Measurements from ENCODE around the gene DEPDC4.
"Not testable (repeated sequence)": the region's sequence is repeated elsewhere in the genome, so short reads cannot be mapped to it uniquely, and the experiment has no call there.

The DEPDC4 gene

DNA sequence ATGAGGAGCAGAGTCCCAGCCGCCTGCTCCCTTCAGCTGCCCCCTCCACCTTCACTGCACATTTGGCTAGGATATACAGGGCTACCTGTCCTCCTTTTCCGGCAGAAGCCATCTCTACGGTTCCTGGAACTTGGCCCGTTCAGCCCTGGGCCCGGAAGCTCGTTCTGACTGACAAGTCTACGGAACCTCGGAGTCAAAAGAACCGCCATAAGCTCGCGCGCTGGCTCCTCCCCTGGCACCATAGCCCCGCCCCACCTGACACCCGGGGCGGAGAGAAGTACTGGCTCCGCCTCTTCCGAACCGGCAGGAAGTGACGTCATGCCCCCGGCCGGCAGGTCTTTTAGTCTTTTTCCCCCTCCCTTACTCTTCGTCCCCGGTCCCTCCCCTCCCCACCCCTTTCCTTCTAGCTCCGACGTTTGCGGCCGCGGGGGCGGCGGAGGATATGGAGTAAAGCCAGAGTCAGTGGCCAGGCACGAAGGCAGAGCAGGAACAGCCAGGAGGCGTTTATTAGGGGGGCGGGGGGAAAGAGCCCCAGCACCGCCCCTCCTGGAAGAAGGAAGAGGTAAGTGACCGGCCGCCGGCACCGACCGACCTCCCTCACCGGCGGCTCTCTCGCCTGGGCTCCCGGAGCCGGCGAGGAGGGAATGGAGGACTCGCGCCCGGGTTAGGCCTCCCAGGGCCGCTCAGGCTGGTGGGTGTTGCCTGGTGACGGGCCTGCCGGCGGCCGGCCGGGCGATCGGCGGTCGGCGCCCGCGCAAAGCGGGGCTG is at the start of gene DEPDC4, which contains the start of gene SCYL2:
TSS of gene DEPDC4 (minus strand) at position 245 of the 768 bp plus-strand sequence. CDS start at position 242, 3 bp downstream.
TSS of gene SCYL2 (plus strand) at position 343 of the 768 bp plus-strand sequence. CDS start 15,794 bp downstream, outside the sequence.
- peak; percentile 91 to 99 (median 96) for DNase-seq

DNA sequence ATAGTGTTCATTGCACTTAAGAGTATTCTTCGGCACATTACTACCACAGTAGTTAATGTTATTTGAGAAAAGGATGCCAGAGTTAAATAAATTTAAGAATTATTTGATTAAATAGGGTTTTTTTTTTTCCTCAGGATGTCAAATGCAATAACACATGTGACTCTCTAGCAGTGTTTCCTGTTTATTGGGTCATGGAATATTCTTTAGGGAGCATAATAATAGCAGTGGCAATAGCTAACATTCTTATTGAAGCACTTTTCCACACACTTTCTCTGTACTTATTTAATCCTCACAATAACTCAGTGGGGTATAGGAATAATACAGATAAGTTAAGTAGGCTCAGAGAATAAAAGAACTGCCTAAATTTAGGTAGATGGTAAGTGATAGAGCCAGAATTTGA is 44.4 kb upstream of the DEPDC4 start:
- DNase-seq, result no peak

DNA sequence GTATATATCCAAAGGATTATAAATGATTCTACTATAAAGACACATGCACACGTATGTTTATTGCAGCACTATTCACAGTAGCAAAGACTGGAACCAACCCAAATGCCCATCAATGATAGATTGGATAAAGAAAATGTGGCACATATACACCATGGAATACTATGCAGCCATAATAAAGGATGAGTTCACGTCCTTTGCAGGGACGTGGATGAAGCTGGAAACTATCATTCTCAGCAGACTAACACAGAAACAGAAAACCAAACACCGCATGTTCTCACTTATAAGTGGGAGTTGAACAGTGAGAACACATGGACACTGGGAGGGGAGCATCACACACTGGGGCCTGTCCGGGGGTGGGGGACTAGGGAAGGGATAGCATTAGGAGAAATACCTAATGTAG is 41.3 kb upstream of the DEPDC4 start:
- DNase-seq, result not testable (repeated sequence)

DNA sequence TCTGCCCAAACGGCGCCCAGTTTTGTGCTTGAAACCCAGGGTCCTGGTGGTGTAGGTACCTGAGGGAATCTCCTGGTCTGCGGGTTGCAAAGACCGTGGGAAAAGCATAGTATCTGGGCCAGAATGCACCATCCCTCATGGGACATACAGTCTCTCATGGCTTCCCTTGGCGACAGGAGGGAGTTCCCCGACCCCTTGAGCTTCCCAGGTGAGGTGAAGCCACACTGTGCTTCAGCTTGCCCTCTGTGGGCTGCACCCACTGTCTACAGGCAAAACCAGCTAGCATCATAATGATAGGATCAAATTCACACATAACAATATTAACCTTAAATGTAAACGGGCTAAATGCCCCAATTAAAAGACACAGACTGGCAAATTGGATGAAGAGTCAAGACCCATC is 37.5 kb upstream of the DEPDC4 start:
- DNase-seq, result not testable (repeated sequence)

DNA sequence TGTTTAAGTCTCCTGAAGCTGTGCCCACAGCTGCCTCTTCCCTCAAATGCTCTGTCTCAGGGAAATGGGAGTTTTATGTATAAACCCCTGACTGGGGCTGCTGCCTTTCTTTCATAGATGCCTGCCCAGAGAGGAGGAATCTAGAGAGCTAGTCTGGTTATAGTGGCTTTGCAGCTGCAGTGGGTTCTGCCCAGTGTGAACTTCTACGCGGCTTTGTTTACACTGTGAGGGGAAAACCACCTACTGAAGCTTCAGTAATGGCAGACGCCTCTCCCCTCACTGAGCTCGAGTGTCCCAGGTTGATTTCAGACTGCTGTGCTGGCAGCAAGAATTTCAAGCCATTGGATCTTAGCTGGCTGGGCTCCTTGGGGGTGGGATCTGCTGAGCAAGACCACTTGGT is 37.0 kb upstream of the DEPDC4 start:
- DNase-seq, result no peak

DNA sequence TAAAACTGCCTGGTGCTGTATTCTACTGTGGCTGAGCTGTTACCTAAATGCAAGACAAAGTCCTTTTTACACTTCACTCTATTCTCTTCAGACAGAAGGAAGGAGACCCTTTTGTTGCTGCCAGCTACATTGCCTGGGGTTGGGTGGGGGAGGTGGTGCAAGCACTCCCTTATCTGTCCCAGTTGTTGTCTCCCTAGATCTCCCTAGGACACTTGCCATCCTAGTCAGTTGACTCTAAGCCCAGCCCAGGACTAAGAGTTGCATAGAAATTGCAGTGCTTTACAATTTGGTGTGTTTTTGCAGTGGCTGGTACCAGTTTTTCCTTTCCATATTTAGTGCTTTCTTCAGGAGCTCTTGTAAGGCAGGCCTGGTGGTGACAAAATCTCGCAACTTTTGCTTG is 35.2 kb upstream of the DEPDC4 start:
- DNase-seq, result no peak

DNA sequence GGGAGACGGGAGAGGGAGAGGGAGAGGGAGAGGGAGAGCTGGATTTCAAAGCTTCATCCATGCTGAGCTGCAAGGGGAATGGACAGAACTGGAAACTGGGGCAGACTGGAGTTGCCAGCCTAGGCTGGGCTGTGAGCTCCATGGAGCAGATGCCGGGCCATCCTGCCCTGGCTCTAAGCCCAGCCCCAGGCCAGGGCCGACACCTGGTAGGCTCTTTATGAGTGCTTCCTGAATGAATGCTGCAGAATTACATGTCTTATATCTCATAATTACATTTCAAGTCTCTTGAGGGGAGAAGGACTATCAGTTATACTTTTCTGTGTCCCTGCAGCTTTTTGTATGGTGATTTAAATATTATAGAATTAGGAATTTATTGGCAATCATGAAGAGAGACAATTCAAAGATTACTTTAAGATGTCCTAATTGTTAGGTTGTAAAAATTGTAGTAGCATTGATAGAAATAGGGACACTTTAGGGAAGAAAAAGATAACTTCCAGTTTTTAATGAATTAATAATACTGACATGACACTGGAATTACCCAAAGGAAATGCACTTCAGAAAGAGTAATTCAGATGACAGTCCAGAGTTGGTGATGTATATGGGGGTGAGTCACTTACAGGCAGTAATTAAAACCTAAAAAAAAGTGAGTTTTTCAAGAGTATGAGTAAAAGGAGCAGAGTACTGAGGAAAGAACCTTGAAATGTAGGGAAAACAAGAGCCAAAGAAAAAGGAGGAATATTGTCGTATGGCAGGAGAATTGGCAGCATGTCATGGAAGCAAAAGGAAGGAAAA is 29.1 kb upstream of the DEPDC4 start:
- DNase-seq, result no peak

DNA sequence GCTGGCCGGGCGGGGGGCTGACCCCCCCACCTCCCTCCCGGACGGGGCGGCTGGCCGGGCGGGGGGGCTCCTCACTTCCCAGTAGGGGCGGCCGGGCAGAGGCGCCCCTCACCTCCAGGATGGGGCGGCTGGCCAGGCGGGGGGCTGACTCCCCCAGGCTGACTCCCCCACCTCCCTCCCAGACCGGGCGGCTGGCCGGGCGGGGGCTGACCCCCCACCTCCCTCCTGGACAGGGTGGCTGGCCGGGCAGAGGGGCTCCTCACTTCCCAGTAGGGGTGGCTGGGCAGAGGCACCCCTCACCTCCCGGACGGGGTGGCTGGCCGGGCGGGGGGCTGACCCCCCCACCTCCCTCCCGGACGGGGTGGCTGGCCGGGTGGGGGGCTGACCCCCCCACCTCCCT is 27.5 kb upstream of the DEPDC4 start:
- DNase-seq, result not testable (repeated sequence)

DNA sequence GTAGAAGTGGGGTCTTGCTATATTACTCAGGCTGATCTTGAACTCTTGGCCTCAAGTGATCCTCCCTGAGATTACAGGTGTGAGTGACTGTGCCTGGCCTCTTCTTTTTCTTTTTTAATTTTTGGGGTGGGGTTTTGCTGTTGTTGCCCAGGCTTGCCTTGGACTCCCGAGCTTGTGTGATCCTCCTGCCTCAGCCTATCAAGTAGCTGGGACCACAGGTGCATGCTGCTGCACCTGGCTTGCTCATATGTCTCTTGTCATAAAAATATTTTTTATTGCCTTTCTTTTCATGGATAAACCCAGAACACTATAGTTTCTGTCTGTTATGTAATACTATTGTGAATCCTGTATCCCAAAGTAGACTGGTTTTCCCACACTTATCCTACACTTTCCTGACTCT is 26.1 kb upstream of the DEPDC4 start:
- no peak for DNase-seq

DNA sequence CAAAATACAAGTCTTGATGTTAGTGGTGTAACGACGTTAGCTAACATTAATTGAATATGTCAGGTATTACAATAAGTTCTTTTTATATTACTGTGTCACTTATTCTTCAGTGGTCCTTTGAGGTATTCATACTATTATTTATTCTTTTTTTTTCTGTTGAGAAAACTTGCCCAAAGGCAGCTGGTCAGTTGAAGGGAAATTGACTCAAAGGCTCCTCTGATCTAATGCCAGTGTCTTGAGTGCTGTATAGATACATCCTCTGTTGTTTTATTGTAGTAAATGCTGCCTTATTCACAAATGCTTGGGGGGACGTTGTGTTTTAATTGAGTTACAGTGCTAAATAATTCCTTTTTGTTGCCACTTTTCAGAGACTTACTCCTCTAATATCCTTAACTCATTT is 23.1 kb upstream of the DEPDC4 start:
- no peak for DNase-seq

DNA sequence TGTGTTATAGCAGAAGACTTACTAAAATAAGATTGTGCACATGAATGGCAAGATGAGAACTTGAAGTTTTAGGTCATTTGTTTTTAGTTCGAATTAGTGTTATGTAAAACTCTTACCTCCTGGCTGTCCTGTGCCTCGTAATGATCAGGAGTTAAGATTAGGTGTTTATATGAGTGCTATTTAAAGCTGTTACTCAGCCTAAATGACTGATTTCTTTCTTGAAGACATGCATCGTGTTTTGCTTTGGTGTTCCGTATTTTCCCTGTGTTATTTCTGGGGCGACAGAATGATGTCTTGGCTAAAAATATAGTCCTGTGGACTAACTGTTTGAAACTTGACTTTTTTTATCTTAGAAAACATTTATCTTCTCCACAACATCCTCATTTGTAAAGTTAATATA is 22.2 kb upstream of the DEPDC4 start:
- no peak for DNase-seq

DNA sequence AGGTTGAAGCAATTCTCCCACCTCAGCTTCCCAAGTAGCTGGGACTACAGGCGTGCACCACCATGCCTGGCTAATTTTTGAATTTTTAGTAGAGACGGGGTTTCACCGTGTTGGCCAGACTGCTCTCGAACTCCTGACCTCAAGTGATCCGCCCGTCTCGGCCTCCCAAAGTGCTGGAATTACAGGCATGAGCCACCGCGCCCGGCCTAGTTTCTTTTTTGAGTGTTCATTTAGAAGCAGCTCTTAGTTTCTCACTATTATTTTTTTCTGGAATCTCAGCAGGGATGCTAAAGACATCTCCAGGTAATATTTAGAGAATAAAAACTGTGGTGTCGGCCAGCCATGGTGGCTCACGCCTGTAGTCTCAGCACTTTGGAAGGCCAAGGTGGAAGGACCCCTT is 17.7 kb upstream of the DEPDC4 start:
- not testable (repeated sequence) for DNase-seq

DNA sequence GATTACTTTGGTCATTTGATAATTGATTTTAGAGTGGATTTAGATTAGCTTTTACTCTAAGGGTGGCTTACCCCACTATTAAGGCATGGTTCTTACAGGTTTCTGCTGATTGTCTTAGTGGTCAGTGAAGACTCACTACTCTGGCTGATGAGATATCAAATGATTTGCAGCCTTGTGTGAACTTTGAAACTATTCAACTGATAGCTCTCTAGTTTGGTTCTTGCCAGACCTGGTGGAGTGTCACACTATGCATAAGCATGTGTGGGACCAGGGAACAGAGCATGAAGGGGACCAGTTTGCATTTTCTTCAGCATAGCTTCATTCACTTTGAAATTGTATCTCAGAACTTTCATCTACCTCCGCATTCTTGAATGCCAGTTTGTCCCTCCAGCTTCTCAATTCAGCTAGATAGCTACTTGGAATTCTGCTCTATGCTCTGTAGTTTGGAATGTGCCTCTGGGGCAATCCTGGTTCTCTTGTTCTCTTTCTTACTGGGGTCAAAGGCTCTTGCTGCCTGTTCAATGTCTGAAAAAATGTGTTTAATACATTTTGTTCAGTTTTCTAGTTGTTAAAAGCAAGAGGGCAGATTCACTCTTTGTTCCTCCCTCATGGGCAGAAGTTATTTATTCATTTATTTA is 12.8 kb upstream of the DEPDC4 start:
- no peak for DNase-seq

DNA sequence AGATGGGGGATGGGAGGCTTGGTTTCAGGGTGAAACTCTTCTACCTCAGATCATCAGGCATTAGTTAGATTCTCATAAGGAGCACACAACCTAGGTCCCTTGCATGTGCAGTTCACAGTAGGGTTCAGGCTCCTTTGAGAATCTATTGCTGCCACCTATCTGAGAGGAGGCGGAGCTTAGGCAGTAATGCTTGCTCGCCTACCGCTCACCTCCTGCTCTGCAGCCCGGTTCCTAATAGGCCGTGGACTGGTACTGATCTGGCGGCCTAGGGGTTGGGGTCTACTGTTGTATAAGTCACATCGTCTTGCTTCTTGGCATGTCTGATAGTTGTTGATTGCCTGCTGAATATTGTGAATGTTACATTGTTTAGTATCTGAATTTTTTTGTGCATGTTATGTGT is 12.3 kb upstream of the DEPDC4 start:
- DNase-seq, result no peak

DNA sequence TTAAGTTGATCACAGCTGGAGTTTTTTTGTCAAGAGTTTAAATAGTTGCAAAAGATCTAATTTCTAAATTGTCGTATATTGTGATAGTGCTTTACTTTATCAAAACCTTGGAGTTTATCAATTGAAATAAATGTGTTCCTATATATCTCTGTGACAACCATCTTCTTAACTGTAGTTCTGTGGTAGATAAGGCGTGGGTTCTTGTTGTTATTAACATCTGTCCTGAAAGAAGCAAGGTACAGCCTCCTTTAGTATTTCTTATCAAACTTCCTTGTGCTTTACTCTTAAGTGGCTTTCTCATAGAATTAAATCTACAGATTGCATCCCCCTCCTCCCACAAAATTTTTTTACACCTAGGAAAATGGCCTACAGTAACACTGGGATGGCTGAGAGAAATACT is 7.4 kb upstream of the DEPDC4 start:
- DNase-seq, result no peak

DNA sequence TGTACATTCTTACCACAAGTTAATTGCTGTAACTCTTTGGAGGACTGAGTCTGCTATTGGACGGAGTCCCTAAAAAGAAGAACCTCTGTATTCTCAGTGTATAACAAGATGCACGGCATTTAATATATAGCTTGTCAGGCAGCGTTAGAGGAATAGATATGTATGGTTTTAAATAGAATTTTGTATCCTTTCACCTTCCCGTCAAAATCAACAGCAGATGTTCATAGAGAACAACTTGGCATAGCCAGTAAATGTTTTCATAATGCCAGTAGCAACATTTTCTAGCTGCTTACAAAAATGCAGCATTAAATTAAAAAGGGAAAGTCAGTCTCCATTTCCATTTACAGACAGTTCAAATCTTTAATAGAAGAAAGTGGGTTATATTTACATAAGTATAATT is 6.9 kb upstream of the DEPDC4 start:
- DNase-seq, result no peak

DNA sequence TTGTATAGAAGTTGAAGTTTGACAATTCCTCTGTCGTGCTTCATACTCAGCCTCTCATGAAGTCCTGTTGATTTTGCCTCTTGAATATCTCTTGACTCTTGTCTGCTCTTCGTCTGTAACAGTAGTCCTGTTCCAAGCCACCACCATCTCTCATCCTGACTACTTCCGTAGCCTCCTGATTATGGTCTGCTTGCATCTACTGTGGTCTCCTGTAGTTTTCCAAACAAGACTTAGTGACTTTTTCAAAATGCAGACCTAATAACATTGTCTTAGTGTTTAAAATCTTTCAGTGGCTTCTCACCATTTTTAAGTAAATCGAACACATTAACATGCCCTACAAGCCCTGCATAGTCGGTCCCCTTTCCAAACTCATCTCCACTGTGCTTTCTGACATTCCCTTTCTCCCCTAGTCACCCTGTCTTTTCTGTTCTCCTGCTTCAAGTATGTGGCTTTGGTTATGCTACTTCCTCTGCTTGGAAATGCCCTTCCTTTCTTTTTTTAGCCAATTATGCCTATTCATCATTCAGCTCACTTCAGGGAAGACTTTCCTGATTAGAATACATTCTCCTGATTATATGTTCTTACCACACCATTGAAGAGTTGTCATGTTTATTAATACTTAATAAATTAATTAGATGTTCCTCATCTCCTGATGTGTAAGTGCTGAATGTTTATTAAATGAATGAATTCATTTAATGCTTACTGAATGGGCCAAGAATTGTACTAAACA is 2.1 kb upstream of the DEPDC4 start:
- DNase-seq, result no peak

DNA sequence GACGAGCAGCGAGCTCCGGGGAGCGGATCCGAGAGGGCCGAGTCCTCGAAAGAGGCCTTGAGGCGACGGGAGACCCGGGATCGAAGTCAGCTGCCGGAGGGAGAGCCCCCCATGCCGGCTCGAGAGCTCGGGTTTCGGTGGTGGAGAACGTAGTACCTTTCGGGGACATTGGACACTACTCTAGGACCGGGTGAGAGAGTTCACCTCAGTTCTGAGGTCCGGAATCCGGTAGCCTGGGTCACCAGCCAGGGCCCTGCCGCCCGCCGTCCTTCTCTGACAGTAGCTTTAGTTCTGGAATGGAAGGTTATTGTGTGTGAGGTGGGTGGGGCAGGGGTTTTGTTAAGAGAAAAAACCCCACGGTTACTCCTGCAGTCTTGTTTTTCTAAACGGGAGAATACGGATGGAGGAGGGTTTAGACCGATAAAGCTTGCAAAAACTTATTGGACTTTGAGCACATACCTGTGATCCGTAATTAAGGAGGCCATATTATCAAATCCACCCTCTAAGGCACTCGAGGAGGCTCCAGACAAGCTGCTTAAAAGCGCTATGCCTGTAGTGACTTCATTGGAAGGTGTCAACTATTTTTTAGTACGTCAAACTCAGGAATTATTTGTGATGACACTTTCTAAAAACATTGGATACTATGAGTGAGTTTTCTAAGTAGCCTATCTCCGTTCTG is 863 bp upstream of the DEPDC4 start:
- peak; percentile 1 to 58 (median 23) for DNase-seq

DNA sequence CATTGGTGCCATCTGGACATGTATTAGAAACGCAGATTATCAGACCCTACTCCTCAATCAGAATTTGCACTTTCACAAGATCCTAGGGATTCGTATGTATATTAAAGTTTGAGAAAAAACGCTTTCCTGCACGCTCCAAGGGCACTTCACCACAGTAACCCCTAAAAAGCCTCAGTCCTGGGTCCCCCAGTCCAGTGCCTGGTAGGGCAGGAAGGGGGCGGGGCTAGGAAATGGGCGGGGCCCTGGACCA is 369 bp downstream of the DEPDC4 start:
- DNase-seq, result no peak

DNA sequence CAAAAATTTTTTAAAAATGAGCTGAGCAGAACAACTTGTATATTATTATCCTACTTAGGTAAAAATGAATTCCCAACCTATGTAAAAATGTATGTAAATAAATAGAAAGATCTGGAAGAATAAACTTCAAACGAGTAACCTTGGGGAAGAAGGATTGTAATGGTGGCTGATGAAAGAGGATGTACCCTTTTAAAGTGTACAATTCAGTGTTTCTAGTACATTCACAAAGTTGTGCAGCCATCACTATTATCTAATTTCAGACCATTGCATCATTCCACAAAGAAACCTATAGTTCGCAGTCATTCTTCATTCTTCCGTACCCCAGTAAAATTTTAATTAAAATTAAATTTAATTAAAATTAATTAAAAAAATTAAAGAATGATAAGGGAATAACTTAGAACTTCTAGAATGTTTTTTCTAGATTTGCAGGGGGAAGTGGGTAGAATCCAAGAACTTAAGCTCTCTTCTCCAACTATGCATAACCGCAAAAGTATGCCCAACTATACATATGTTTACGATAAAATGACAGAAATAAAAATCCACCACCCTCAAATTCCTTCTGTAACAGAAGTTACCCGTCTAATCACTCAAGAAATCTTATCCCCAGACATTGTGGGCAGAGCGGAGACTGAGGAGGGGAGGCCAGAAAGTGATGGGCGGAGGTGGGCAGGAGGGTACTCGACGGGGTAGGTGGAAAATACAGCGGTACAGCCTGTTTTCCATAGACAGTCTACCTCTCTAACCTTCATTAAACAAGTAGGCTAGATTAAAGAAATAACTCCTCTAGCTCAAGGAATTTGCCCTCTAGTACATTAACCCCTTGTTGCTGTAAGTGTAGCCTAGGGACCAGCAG is 921 bp downstream of the DEPDC4 start:
- peak in 1 of 6 experiments; percentile 0 for DNase-seq

DNA sequence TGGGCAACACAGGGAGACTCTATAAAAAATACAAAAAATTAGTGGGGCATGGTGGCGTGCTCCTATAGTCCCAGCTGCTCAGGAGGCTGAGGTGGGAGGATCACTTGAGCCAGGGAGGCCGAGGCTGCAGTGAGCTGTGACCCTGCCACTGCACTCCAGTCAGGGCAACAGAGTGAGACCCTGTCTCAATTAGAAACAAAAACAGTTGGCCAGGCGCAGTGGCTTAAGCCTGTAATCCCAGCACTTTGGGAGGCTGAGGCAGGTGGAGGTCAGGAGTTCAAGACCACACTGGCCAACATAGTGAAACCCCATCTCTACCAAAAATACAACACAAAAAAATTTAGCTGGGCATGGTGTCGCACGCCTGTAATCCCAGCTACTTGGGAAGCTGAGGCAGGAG is 1.8 kb downstream of the DEPDC4 start:
- not testable (repeated sequence) for DNase-seq

DNA sequence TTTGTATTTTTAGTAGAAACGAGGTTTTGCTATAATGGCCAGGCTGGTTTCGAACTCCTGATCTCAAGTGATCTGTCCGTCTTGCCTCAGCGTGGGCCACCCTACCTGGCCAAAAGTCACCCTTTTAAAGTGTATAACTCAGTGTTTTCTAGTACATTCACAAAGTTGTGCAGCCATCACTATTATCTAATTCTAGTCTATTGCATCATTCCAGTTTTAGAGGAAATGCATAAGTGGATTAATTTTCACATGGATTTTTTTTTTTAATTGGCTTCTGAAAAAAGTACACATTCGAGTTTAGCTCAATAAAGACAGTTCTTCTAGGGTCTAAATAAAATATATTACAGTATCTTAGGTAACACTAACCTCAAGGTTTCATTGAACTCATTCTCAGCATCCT is 3.7 kb downstream of the DEPDC4 start:
- no peak for DNase-seq

All from stimulated activated naive CD4-positive, alpha-beta T cell (primary cell).